Stimulated activated CD8-positive, alpha-beta memory T cell treated with anti-CD3 and anti-CD28 coated beads, Interleukin-15, amount 100 ng/mL, for 24 hours (primary cell): ENCODE data around the gene KRTAP5-10.
"Not testable (repeated sequence)": the region's sequence is repeated elsewhere in the genome, so short reads cannot be mapped to it uniquely, and the experiment has no call there.

Experiments
- DNase-seq: peaks from one replicate; pipeline ENCODE4 v3.0.0-alpha.2; 2020; ENCODE audit warnings: low read depth

Gene KRTAP5-10

GRCh38 chr11:71611218-71611910 is 46.0 kb downstream of the KRTAP5-10 start:
- not testable (repeated sequence) for DNase-seq

GRCh38 chr11:71613931-71614330 is 48.6 kb downstream of the KRTAP5-10 start:
- not testable (repeated sequence) for DNase-seq

GRCh38 chr11:71614366-71614917 is 49.1 kb downstream of the KRTAP5-10 start:
- not testable (repeated sequence) for DNase-seq

GRCh38 chr11:71615003-71615402 is 49.6 kb downstream of the KRTAP5-10 start:
- not testable (repeated sequence) for DNase-seq
